Ammon's horn (tissue), 1 donor: ENCODE data around the gene KAT5.
A peak's percentile ranks its signal among the peaks of the same experiment; 100 is the strongest.
"Not testable (repeated sequence)": the region's sequence is repeated elsewhere in the genome, so short reads cannot be mapped to it uniquely, and the experiment has no call there.

Source experiments
- DNase-seq: peaks from one replicate; pipeline ENCODE4 v3.0.0-alpha.2; 2016; ENCODE audit warnings: low spot score

The KAT5 gene

DNA sequence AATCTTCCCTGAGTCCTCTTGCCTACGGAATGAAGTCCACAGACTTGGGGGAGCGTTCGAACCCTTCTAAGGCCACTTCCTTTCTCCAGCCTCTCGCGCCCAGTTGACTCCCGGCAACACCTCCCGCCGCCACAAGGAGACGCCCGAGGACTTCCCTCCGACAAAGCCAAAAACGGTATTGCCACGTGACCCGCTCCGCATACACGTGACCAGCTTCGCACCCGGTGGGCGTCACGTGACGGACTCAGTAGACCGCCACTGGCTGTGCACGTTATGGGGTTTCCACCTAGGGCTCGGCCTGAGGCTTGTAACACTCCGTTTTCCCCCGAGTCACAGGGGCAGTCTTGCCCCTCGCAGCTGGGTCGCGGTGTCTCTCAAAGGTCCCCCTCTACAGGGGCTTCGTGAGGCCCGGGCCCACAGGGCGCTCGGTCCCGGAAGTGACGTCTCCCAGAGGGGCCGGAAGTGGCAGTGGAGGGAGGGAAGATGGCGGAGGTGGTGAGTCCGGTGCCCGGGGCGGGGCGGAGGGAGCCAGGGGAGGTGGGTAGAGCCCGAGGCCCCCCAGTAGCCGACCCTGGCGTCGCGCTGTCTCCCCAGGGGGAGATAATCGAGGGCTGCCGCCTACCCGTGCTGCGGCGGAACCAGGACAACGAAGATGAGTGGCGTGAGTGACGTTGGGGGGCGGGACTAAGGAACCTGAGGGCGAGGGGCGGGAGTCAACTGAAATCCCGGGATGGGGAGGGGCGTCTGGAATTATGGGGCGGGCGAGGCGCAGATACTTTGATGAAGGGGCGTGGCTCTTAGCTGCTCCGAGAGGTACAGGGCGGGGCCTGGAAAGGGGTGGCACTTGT is at the start of gene KAT5:
TSS of gene KAT5 (plus strand) at position 468 of the 848 bp plus-strand sequence. CDS start at position 484, 16 bp downstream.
- DNase-seq, result peak; percentile 98

DNA sequence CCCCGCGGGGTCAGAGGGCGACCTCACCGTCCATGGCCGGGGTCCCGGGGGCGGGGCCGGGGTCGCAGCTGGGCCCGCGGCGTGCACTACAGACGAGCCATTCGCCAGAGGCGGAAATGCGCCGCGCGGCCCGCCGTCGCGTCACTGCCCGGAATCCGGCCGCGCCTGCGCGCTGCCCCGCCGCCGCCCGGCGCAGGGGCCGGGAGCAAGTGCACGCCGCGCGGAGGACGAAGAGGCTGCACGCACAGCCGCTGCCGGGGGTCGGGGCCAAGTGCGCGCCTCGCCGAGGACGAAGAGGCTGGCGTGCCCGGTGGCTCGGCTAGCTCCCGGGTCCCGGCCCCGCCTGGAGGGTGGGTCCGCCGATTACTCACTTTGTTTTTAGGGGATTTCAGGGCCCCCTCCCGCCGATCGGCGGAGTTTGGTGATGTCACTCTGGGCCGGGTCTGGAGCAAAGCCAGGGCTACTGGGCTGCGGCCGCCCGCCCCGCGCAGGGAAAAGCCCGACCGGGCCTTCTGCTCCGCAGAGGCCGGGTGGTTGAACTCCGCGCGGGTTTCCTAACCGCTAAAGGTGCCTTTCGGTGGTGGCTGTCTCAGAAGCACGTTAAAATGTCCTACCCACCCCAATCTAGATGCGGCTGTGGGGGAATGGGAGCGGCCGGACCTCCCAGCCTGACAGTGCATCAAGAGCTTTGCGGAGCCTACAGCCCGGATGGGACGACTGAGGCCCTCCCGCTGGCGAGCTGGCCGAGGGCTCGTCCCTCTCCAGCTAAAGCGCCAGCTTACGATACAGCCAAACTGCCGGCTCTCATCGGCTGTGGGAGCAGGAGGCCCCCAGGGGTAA is 49.0 kb upstream of the KAT5 start, which contains the start of gene RELA:
TSS of gene RELA (minus strand) at position 118 of the 840 bp plus-strand sequence. CDS start at position 34, 84 bp downstream.
- peak; percentile 93 for DNase-seq

DNA sequence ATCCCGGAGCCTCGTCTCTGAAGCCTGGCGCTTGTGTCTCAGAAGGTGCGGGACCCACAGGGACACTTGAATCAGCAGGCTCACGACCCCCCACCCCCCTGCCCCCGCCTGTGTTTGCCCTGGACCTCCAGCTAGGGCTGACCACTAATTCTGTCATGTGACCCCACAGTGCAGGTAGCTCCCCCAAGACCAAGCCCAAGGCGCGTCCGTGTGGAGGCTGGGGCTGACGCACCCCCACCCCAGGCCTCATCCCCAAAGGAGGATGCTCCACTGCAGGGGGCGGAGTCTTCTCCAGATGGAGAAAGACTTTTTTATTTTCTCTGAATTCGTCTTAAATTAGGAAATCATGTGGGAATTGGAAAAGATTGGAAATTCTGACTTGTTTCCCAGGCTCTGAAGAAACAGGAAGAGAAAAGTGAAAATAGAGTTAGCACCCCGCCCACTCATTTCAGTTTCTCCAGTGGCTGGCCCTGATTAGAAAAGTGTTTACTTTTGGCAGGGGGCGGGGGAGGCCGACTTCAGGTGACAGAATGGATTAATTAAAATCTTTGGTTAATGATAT is 48.3 kb upstream of the KAT5 start:
- DNase-seq, result peak; percentile 71

DNA sequence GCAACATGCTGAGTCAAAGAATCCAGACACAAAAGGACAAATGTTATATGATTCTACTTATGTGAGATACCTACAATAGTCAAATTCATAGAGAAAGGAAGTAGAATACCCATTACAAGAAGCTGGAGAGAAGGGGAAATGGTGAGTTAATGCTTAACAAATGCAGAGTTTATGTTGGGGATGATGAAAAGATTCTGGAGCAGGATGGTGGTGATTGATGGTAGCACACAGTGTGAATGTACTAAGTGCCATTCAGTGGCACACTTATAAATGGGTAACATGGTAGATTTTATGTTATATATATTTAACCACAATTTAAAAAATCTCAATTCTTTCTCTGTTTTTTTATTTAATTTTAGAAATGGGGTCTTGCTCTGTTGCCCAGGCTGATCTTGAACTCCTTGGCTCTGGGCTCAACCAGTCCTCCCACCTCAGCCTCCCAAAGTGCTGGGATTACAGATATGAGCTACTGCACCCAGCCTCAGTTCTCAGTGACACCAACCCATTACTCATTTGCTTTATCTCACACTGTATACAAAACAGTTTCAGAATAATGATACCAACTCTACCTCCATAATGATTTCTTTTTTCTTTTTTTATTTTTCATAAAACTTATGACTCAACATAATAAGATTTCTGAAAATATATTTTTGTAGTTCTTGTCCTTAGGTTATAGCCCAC is 39.7 kb upstream of the KAT5 start:
- no peak for DNase-seq

DNA sequence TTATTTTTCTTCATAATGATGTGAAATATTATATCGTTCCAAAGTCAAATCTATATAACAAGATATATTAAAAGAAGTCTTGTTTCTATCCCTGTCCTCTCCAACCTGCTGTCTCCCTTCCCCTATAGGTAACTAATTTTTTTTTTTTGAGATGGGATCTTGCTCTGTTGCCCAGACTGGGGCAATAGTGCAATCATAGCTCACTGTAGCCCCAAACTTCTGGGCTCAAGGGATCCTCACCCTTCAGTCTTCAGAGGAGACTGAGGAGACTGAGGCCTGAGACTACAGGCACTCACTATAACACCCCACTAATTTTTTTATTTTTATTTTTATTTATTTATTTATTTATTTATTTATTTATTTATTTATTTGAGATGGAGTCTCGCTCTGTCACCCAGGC is 39.1 kb upstream of the KAT5 start:
- DNase-seq, result no peak

DNA sequence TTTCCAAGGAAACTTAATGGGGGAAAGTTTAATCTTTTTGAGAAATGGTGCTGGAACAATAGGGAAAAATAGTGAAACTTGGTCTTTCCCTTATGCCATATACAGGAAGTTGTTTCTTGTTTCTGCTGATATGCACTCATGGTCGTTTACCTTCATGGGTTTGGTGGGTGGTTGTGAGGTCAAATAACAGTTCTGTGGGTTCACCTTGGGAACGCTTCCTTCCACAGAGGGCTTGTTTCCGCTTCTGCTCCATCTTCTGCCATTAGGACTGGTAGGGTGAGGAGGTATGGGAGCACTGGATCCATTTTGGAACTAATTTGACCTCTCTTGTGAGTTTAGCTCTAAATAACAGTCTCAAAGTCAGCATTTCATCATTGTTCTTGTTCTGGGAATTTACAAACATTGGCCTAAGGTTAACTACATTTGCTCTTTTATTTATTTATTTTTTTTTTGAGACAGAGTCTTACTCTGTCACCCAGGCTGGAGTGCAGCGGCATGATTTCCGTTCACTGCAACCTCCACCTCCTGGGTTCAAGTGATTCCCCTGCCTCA is 31.8 kb upstream of the KAT5 start:
- DNase-seq, result no peak

DNA sequence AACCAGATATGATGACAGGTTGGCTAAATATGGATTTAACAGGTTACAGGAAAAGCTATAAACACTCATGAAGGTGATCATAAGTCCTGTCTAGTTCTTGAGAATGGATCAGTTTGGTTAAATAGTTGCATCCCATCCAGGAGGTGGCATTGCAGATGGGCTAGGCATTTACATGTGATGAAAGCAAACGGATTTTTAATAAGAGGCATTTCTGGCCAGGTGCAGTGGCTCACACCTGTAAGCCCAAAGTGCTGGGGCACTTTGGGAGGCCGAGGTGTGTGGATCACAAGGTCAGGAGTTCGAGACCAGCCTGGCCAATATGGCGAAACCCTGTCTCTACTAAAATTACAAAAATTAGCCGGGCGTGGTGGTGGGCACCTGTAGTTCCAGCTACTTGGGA is 28.6 kb upstream of the KAT5 start:
- not testable (repeated sequence) for DNase-seq

DNA sequence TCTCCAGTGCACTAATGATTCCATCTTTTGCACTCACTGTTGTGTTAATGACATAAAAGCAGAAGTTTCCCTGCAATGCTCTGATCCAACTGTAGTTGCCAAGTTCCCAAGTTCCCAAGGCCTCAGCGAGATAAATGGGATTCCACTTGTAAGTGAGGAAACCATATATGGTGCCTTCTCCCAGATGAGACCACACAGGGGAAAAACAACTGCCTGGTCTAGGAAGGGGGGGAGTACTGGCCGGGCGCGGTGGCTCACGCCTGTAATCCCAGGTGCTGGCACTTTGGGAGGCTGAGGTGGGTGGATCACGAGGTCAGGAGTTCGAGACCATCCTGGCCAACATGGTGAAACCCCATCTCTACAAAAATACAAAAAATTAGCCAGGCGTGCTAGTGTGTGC is 26.1 kb upstream of the KAT5 start:
- no peak for DNase-seq

DNA sequence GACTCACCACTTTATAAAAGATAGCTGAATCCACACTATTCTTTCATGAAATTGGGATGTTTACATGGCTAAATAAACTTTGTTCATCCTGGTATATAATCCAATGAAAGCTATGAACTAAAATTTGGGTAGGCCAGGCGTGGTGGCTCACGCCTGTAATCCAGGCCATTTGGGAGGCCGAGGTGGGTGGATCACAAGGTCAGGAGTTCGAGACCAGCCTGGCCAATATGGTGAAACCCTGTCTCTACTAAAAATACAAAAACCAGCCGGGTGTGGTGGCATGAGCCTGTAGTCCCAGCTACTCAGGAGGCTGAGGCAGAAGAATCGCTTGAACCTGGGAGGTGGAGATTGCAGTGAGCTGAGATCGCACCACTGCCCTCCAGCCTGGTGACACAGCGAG is 20.2 kb upstream of the KAT5 start:
- not testable (repeated sequence) for DNase-seq

DNA sequence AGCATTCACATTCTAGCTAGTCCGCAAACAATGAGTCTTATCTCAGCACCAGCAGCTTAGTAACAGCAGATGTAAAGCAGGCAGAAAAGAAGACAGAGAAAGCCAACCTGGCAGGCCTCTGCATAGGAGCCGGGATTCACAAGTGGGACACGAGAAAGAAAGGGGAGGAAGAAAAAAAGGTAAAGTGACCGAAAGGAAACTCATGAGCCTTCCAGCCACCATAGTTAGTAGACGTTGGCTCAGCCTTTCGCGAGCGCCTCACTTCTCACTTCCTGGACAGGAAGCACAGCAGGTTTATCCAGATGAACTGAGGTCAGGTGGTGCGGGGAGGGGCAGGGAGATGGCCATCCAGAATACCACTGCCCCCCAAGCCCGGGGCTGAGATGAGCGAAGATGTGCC is 19.7 kb upstream of the KAT5 start:
- DNase-seq, result no peak

DNA sequence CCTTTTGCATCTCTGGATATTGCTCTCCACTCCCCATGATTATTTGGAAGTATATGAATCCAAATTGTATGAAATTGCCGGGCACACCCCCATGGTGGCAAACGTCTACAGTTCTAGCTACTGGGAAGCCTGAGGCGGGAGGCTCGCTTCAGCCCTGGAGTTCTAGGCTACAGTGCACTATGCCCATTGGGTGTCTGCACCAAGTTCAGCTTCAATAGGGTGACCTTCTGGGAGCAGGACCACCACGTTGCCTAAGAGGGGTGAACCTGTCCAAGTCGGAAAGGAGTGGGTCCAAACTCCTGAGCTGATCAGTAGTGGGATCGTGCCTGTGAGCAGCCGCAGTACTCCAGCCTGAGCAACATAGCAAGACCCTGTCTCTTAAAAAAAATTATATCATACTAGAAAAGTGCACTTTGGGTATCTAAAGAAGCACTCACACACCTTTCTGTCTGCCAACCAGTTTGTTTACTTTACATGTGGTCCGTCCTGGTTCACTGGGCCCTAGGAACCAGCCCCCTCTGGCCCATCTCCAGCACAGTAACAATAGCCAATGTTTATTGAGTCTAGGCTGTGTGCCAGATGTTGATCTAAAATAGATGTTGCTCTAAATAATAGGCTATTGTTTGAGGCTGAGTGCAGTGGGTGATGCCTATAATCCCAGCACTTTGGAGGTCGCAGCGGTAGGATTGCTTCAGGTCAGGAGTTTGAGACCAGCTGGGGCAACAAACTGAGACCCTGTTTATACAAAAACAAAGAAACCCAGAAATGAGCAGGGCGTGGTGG is 16.4 kb upstream of the KAT5 start:
- peak; percentile 81 for DNase-seq

DNA sequence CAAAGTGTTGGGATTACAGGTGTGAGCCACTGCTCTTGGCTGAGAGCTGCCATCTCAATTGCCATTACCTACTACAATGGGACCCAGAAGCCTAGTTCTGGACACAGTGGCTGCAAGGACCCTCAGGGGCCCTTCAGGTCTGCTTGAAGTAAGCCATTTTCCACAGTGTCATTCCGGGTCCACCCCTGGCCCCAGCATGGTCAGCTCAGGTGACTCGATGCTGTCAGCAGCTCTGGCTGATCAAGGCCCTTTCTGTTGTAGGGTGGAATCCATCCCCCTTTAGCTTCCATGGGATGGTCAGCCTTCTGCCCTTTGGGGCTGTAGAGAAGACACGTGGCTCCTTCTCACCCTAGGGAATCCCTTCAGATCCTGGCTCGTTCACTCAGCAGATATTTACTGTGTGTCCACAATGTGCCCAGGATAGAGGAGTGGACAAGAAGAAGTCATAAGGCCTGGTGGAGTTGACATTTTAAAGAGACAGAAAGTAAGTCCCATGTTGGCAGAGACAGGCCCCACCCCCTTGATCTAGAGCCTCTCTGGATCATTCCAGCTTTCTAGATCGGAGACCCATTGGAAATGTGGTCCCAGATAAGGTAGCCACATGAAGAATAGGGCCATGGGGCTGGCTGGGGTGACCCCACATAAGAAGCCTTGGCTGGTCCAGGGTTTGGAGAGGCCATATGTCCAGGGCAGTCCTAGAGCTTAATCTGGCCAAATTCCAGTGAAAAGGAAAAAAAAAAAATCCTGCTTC is 15.1 kb upstream of the KAT5 start:
- no peak for DNase-seq

DNA sequence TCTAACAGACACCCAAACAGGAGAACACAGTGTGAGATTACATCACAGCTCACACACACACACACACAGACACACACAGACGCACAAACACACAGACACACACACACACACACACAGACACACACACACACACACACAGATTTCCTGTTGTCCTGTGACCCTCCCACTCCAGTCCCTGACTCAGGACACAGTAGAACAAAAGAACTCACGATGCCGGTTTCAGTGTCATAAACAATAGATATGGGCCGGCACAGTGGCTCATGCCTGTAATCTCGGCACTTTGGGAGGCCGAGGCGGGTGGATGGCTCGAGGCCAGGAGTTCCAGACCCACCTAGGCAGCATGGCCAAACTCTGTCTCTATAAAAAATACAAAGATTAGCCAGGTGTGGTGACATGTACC is 13.8 kb upstream of the KAT5 start:
- no peak for DNase-seq

DNA sequence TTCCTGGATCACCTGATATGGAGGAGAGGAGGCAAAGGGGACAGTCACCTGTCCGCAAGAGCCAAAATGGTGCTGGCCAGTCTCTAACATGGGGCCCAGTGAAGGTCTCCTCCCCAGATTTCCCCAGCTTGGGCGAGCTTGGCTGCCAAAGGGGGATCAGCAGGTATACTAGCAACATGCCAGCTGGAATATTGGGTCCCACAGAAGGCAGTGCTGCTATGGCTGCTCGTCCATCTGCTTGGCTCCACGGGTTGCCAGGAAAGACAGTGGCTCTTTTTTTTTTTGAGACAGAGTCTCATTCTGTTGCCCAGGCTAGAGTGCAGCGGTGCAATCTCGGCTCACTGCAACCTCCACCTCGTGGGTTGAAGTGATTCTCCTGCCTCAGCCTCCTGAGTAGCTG is 12.7 kb upstream of the KAT5 start:
- no peak for DNase-seq

DNA sequence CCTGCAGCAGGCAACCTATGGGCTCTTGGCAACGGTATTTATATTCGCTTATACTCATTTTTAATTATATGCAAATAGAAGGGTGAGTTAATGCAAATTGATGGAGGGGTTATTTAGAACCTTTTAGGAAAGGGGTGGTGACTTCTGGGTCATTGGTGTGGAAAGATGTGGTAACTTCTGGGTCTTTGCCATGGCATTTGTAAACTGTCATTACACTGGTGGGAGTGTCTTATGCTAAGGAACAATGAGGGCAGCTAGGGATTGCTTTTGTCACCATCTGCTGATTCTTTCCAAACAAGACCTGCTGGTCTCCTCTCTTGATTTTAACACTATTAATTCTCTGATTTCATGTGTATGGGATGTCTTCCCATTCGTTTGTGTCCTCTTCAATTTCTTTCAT is 11.7 kb upstream of the KAT5 start:
- DNase-seq, result peak; percentile 25

DNA sequence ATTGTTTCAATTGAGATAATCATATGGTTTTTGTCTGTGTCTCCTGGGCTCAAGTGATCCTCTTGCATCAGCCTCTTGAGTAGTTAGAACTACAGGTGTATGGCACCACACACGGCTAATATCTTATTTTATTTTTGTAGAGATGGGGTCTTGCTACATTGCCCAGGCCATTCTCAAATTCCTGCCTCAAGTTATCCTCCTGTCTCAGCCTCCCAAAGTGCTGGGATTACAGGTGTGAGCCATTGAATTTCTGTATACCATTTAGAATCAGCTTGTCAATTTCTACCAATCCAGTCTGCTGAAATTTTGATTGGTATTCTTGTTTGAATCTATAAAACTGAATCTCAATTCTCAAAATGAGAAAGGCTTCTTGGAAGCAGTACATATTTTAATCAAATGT is 10.4 kb upstream of the KAT5 start:
- DNase-seq, result no peak

DNA sequence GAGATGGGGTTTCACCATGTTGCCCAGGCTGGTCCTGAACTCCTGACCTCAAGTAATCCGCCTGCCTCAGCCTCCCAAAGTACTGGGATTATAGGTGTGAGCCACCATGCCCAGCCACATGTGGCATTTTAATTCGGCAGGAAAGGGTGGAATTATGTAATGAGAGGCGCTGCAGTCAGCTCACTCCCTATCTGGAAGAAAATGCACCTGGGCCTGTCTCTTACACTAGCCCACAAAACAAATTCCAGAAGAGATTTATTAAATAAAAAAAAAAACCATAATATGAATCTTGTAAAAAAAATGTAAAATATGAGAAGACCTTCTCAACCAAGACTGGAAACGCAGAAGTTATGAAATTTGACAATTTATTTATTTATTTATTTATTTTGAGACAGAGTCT is 8.2 kb upstream of the KAT5 start:
- DNase-seq, result no peak

DNA sequence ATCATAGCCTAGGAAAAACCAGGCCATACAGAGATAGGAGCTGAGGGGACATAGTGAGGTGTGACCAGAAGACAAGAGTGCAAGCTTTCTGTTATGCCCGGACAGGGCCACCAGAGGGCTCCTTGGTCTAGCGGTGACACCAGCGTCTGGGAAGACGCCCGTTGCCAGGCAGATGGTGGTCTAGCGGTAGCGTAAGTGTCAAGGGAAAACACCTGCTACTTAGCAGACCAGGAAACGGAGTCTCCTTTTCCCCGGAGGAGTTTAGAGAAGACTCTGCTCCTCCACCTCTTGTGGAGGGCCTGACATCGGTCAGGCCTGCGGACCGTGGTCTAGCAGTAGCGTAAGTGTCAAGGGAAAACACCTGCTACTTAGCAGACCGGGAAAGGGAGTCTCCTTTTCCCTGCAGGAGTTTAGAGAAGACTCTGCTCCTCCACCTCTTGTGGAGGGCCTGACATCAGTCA is 5.7 kb upstream of the KAT5 start:
- DNase-seq, result peak; percentile 53

DNA sequence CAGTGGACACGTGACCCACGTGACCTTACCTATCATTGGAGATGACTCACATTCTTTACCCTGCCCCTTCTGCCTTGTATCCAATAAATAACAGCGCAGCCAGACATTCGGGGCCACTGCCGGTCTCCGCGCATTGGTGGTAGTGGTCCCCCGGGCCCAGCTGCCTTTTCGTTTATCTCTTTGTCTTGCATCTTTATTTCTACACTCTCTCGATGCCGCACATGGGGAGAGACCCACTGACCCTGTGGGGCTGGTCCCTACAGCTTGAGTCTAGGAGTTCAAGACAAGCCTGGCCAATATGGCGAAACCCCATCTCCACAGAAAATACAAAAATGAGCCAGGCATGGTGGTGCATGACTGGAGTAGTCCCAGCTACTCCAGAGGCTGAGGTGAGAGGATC is 5.0 kb upstream of the KAT5 start:
- not testable (repeated sequence) for DNase-seq

DNA sequence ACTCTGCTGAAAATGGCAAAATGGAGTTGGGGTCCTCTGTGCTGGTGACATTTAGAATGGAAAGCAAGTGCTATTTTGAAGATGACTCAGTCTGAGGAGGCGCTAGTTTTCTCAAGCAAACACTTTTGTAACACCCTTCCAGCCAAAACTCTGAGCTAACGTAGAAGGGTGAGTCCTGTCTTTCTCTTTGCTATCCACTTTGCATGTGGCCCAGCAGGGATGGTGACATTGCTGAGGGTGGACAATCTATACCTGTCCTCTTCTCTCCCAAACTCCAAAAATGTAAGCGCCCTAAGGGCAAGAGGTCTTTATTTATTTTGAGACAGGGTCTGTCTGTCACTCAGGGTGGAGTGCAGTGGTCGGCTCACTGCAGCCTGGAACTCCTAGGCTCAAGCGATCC is 3.6 kb upstream of the KAT5 start:
- DNase-seq, result no peak
